ENCODE data around the gene SYT17.

Gene SYT17

DNA sequence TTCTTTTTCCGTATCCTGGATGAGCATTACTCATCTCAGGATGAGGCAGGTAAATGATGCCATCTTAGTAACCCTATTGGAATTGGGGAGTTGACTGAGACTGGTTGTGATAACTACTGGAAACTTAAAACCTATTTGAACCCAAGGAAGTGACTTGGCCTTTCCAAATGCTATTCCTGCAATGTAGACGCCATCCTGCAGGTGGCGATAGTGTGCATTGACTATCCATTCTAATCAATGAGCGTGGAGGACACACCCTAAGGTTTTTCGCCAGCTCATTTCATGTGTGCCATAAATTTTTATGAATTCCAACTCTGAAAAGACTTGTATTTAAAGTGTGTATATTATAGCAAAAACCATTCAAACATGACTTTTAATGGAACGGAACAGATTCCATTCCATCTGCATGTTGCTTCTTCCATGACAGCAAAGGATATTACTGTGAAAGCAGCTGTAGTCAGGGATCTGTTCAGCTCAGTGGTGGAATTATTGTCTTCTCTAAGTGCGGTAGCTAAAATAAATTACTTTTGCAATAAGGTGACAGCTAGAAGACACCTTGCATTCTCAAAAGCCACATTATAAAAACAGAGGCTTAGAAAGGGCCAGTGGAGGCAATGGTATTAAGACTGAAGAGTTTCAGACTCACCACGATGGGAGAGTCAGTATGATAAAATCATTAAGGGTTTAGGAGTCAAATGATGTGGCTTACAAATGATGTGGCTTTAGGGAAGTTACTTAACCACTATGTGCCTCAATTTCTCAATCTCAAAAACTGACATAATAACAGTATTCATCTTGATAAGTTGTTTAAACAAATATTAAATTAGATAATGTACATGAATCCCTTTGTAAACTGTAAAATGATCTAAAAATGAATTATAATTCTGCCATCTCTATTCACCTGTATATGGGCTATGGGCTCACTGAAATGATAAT, 55.5 kb downstream of the SYT17 start:
- peak; percentile 64 for DNase-seq

DNA sequence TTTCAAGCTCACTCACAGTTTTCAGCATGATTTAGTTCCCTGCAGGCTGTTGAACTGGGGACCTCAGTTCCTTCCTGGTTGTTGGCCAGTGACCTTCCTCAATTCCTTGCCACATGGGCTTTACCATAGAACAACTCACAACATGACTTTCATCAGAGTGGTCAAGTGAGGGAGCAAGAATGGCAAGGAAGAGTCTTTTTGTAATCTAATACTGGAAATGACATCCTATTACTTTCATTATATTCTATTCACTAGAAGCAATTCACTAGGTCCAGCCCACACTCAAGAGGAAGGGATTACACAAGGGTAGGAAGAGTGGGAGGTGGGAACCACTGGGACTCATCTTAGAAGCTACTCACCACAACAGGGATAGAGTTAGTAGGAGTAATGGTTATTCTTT, 57.6 kb downstream of the SYT17 start:
- DNase-seq, result no peak

DNA sequence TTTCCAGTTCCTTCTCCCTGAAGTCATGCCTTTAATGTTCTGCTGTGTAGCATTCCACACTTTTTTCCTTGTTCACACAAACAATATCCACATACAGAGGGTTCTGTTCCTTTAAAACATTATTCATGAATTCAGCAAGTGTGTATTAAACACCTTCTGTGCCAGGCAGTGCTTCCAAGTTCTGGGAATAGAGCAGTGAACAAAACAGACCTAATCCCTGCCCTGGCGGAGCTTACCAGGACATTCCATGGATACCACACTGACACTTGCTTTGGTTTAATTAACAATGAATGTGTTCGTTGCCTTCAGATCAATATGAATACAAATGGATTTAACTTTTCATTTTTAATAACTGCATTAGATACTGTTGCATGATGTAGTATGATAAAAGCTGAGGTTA, 59.6 kb downstream of the SYT17 start:
- no peak for DNase-seq

DNA sequence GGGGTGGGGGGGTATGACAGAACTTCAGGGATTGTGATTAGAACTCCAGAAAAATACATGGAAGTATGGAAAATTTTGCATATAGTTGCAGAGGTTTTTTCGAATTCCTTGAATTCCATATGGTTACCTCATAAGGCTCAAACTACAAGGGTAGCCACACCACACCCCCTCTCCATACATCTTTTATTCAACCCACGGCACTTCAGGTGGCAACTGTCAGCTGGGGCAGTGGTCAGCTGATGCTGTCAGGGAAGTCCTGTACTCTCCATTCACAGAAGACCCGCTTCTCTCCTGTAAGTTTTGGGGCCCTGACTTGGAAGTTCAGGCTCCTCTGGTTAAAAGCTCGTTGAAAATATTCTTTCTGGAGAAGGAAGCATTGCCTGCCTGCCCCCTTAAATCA, 60.0 kb downstream of the SYT17 start:
- no peak for DNase-seq

DNA sequence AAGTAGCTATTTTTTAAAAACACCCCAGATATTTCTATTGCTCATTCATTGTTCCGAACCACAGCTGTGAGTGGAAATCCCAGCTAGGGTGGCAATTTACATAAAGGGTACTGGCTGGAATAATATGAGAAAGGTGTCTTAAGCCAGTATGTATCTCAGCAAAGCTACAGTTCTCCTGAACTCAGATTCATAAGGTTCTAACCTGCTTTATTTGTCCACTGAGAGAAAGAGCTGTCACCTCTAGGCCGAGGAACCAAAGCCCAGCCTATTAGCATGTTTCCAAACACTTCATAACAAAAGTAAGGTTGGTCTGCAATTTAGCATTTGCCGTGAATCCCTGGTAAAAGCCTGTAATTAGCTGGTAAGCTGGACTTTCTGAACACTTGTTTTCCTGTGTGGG, 60.5 kb downstream of the SYT17 start:
- no peak for DNase-seq

DNA sequence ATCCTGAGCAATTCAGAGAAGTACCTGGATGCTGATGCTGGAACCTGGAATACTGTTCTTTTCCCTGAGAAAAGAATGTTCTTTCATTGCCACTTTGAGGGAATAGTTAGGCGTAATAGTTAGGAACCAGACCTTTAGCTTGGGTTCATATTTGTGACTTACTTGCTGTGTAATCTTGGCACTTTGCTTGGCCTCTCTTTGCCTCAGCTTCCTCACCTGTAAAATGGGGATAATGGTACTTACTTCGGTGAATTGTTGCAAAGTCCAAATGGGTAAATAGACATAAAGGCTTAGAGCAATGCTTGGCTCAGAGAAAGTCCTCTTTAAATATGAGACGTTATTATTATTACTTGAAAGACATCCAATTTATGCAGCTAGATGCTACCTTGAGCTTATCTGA, 62.5 kb downstream of the SYT17 start:
- no peak for DNase-seq

DNA sequence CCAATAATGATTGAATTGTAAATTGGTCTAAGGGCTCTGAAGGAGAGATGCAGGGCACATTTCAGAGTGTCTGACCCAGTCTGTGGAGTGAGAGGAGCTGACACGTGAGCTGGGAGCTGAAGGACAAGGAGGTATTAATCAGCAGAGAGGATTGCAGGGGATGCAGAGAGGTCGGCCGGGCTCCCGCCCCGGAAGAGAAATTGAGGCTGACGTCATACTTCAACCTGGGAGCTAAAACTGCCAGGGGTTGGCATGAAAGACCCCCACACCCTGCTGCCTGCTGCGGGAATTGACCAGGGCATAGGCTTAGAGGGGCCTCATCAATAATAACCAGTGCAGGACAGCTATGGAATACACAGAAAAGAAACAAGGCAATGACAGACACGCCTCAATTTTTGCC, 63.8 kb downstream of the SYT17 start:
- no peak for DNase-seq

DNA sequence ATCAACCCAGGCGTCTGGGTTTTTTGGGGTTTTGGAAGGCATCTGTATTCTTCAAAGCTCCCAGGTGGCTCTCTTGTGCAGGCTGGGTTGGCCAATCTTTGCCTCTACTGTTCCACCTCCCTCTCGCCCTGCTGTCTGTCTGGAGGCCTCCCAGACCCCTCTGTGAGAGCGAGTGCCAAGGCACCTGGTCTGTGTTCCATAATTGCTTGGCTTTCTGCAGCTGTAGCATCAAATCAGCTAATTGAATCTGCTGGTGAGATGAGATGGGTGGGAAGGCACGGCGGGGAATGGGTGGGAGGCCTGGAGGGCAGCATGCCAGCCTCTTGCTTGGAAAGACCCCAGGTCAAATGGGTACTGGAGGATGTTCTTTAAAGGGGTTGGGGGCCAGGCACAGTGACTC, 64.9 kb downstream of the SYT17 start:
- DNase-seq, result no peak

DNA sequence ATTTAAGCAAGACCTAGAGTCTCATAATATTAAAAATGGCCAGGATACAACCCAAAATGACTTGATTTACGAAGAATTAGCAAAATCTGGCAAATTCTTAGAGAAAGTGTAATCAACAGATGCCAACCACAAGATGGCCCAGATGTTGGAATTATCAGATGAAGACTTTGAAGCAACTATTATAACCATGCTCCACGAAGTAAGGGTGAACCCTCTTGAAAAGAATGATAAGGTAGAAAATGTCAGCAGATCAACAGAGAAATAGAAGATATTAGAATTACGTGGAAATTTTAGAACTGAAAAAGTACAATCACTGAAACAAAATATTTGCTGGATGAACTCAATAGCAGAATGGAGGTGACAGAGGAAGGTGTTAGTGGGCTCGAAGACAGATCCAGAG, 67.4 kb downstream of the SYT17 start:
- no peak for DNase-seq

DNA sequence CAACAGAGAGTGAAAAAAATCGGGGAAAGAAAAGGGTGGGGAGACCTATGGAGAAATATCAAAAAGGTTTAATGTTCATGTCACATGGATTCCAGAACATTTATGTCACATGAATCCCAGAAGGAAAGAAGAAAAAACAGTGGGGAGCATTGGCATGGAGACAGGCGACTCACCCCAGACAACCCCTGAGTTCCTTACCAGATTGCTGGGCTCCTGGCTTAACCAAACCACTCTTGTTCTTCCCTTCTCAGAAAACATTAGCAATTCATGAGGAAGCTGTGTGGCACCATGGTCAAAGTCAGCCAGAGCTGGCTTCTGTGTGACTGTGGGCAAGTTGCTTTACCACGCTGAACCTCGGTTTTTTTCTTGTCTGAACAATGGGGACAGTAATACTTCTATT, 67.8 kb downstream of the SYT17 start:
- DNase-seq, result no peak

DNA sequence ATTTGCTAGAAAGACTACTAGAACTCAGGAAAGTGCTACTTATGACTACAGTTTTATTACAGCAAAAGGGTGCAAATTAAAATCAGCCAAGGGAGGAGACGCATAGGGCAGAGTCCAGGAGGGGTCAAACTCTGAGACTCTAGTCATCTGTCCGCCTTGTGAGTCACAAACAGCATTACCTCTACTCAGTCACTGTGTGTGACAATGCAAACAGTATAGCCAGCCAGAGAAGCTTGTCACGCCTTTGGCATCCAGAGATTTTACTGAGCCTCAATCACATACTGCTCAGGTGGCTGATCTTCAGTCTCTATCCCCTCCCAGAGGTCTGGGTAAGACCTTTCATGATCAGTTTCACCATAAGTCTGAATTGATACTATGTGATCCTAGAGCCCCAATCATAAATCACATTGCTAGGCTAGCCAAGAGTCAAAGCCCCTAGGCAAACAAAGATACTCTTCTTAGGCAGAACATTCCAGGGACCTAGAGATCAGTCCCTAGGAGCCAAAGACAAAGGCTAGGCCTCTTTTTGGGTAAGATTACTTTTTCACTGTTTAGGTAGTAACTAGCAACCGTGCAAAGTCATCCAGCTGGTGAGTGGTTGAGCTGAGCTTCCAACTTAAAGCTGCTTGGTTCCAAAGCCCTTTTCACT, 68.6 kb downstream of the SYT17 start:
- DNase-seq, result no peak

DNA sequence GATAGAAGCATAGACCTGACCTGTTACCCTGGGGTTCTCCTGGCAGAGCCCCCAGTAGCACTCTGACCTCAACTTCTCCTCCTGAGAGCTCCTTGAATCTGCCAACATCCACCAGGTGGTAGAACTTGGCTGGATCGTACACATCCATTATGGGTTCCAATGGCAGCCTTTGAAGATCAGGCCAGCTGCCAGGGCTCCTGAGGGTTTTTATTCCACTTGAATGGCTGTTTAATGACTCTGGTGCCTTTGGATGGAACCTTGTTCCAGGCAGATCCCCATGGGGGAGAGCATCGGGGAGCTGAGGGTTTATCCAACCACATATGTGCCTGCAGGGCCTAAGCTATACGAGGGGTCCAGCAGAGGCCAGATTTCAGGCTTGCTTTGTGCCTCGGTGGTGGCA, 70.4 kb downstream of the SYT17 start:
- DNase-seq, result no peak

DNA sequence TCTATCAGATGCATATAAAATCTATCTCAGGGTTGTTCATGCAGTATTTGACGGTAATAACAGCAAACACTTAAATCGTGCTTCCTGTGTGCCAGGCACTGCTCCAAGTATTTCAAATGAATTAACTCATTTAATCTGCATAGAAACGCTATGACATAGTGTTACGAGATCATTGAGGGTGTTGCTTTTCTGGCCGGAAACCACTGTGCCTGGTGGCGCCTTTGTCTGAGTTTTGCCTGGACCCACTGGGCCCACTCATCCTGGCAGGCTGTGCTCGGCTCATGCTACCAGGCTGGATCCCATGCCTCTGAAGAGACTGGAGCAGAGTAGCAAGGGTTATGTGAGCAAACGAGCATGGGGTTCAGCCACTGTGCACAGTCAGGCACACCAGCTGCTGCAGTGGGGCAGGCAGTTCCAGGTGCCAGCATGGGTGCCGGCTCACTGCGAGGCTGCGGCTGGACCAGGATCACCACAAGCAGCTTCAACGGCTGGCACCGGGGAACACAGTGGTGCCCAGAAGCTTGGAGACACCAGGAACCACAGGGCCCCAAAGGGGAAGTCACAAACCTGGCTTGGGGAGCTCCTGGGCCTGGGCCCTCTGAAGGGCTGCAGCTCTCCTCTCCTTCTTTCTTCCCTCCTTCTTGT, 71.6 kb downstream of the SYT17 start:
- DNase-seq, result no peak

DNA sequence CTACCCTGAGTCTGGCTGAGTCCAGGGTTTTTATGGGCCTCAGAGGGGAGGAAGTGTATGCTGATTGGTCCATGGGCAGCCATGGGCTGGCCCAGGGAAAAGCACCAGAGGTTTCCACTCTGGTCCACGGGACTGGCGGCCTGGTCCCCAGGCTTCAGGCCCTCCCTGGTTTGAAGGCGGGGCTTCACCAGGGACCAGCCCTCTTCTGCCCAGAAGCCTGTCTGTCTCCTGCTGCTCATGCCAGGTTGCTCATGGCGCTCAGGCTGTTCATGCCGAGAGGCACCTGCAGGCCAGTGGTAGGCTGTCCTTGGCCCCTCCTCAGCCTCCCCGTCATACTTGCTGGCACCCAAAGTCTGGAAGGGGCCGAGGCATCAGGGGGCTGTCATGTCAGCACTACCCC, 72.5 kb downstream of the SYT17 start:
- no peak for DNase-seq

DNA sequence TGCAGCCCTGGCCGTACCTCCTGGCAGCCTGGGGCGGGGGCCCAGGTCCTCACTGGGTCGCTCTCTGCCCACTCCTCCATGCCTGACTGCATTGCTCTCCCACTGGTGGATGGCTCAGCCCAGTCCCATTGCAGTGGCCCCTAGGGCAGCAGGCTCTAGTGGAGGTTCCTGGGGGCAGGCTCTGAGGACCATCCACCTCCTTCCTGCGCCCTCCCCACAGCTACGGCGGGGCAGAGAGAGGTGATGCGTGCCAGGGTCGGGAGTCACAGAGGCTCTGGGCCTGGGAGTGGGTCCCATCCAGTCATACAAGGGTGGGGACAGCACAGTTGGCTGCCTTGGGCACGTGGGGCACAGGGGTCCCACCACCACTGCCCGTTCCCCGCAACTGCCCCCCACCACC, 73.5 kb downstream of the SYT17 start:
- no peak for DNase-seq

DNA sequence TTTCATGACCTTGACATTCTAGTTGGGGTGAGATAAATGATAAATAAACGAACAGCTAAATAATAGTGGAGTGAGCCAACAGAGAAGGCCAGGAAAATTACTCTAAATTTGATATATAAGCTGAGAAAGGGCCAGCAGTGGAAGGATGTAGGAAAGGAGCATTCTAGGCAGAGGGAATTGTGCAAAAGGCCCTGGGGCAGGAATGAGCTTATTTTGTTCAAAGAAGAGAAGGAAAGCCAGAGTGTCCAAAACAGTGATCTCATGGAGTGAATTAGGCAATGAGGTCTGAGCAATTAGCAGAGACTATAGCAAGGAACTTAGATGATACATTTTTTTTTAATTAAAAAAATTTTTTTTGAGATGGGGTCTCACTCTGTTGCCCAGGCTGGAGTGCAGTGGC, 74.1 kb downstream of the SYT17 start:
- DNase-seq, result no peak

DNA sequence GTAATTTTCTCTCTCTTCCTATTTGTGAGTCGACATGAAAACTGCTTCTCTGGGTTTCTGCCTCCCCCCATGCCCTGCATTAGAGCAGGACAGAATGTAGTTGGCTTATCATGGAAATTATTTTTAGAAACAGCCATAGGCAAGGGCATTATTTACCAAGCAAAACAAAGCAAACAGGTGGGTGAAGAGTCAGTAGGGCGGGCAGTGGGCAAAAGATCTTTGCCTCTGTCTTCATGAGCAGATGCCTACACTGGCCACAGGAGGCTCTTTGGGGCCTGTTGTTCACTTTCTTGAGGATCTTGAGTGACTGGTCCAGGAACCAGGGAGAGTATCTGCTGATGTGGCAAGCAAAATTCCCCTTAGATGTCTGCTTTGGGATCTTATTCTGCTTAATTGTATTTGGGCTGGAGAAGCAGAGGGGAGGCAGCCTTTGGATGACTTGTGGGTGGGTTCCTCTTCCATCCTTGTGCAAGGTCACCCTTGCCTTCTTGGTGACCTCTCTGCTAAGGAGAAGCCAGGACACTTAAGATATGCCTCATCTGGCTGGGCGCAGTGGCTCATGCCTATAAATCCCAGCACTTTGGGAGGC, 75.0 kb downstream of the SYT17 start:
- no peak for DNase-seq

DNA sequence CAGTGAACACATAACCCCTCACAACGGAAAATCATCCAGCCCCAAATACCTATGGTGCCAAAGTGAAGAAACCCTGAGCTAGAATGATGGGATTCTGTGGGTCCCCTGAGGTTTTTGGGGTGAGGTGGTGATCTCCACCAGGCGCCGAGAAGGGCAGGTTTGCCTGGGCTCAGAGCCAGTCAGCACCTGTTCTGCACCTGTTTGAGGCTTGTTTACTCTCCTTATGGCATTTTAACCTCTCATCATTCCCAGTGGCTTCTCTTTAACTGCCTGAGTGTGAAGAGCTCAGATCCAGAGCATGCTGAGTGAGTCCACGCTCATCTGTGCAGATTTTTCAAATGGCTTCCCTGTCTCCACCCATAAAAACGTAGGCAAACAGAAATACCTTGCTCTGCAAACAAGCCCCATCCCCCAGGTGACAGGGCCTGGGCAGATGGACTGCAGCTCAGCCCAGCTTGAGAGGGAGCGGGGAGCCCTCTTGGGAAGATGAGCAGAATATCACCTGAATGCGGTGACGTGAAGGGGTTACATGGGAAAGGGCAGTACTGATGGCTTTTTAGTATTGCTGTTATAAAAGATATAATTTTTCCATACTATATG, 77.4 kb downstream of the SYT17 start:
- no peak for DNase-seq

DNA sequence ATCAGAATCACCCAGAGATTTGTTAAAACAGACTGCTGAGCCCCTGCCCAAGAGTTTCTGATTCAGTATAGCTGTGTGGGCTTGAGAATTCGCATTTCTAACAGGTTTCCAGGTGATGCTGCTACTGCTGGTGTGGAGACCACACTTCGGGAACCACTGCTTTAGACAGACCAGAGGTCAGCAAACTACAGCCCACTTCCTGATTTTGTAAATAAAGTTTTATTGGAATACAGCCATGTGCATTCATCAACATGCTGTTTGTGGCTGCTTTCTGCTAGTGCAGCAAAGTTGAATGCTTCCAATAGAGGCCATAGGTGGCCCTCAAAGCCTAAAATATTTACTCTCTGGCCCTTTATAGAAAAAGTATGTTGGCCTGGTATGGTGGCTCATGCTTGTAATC, 84.9 kb downstream of the SYT17 start:
- DNase-seq, result no peak

DNA sequence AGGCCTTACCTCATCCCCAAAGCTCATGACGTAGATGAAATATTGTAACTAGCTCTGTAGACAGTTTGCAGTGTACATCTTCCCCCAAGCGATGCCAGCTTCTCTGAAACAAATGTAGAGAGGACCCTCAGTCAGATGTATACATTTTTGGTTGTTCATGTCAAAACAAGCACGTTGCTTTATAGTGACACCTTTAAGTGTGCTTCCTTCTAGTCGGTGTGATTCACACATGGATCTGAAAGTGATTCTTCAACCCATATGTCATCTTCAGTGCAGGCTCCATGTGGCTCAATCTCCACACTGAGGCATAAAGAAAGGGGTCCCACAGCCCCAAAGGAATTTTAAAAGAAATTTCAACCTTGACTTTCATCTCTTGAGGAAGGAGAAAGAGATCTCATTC, 86.6 kb downstream of the SYT17 start:
- no peak for DNase-seq

DNA sequence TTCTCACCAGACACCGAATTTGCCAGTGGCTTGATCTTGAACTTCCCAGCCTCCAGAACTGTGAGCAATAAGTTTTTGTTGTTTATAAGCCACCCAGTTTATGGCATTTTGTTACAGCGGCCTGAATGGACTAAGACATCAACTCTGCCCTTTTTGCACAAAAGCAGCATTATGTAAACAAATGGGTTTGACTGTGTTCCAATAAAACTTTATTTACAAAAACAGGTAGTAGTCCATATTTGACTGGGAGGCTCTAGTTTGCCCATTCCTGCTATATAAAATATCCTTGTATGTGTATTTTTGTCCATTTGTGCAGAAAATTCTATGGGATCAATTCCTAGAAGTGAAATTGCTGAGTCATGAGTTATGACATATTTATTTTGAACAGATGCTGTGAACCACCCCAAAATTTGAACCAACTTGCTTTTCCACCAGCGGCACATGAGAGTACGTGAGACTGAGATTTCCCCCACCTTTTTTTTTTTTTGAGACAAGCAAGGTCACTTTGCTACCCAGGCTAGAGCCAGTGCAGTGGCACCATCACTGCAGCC, 96.2 kb downstream of the SYT17 start:
- DNase-seq, result no peak

DNA sequence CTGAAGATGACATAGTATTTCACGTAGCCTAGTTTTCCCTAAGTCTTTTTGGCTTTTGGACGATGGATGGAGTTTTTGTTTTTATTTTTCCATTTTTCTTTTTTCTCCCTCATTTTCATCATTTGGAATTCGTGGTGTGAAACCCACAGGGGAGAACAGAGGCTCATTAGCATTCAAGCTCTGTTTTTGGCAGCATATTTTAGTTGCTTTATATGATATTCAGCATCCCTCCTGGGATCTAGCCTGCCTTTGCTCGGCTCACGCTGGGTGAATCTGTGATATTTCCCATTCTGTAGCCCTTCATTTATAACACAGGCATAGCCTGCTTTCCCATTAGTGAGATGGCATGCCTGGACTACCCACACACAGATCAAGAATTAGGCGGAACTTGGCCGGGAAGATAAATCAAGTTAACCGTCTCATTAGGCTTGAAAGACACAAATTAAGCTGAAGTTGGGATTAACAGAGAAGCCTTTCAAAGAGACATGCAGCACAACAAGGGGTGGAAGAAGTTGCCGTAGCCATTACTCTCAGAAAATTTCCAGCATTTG, 97.4 kb downstream of the SYT17 start:
- DNase-seq, result no peak

DNA sequence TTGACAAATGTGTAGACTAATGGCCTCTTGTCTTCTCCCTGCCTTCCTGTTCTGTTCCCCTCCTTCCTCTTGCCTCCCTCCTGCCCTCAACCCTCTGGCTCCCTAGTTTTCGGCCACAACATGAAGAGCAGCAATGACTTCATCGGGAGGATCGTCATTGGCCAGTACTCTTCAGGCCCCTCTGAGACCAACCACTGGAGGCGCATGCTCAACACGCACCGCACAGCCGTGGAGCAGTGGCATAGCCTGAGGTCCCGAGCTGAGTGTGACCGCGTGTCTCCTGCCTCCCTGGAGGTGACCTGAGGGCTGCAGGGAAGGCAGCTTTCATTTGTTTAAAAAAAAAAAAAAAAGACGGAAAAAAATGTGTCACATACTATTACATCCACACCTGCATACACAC, 98.7 kb downstream of the SYT17 start:
- DNase-seq, result no peak
